ENCODE measurements around the gene KHDC4. TPM values are rescaled to one million over a fixed set of nuclear protein-coding genes. Genes with fewer than 3 reads are reported as not detected.
A peak's percentile ranks its signal among the peaks of the same experiment; 100 is the strongest.

KHDC4 gene
- total RNA-seq, 4 donors from 2014 or later: 12.4 to 48.1 (median 33.9) TPM

DNA sequence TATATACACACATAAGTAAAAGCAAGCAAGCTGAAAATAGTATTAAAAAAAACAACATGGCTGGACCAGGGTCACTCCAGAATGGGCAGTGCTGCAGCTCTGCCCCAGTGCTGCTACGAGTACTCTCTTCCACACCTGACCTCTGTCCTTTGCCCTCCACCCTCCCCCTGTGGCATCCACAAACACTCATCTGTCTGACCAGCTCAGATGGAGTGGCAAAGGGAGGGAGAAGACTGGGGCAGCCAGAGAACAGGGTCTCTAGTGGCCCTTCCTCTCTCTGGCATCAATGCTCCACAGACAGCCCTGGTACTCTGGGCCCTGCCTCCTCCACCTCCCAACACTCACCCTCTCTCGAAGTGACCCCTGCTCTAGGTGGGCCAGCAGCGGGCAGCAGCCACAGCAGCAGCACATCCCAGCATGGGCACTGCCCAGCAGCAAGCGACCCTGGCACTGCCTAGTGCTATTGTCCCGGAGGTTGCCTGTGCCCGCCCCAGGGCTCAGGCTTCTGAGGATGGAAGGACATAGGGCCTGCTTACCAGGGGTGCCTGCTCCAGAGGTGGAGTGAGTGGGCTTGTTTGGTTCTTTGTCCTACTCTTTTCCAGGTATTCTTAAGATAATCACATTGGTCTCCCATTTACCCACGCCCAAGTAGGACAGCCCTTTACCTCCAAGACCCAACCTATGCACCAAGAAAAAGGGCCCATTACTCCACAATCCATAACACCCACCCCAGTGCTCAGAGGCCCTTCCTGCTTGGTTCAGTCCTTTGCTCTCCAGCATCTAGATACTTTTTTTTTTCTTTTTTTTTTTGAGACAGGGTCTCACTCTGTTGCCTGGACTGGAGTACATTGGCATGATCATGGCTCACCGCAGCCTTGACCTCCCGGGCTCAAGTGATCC, 37.9 kb upstream of the KHDC4 start:
- Histone ChIP-seq H3K27ac (peak overlapping the region in 3 of 4 donors; percentile 50 to 98 (median 60)), H3K4me1 (peaks cover 76 to 100% (median 96%) of the 10 kb centered on the region in 3 donors), H3K36me3 (peaks cover 0 to 29% (median 4%) of the 10 kb centered on the region in 3 donors), H3K9me3 (no peaks in the 10 kb centered on the region), H3K4me3 (no peak overlapping the region), H3K27me3 (no peaks in the 10 kb centered on the region)
- DNase-seq: no peak
- WGBS, 2 donors: 75 to 89% methylated on average over 6 of the region's 9 CpGs
- TF ChIP-seq, protein P1, sequence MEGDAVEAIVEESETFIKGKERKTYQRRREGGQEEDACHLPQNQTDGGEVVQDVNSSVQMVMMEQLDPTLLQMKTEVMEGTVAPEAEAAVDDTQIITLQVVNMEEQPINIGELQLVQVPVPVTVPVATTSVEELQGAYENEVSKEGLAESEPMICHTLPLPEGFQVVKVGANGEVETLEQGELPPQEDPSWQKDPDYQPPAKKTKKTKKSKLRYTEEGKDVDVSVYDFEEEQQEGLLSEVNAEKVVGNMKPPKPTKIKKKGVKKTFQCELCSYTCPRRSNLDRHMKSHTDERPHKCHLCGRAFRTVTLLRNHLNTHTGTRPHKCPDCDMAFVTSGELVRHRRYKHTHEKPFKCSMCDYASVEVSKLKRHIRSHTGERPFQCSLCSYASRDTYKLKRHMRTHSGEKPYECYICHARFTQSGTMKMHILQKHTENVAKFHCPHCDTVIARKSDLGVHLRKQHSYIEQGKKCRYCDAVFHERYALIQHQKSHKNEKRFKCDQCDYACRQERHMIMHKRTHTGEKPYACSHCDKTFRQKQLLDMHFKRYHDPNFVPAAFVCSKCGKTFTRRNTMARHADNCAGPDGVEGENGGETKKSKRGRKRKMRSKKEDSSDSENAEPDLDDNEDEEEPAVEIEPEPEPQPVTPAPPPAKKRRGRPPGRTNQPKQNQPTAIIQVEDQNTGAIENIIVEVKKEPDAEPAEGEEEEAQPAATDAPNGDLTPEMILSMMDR (IDR thresholded peaks at IDR 0.05): no peak
- TF ChIP-seq POLR2A (IDR thresholded peaks at IDR 0.05): no peak
- intact Hi-C loops (cut with DNase I): no loop called here

DNA sequence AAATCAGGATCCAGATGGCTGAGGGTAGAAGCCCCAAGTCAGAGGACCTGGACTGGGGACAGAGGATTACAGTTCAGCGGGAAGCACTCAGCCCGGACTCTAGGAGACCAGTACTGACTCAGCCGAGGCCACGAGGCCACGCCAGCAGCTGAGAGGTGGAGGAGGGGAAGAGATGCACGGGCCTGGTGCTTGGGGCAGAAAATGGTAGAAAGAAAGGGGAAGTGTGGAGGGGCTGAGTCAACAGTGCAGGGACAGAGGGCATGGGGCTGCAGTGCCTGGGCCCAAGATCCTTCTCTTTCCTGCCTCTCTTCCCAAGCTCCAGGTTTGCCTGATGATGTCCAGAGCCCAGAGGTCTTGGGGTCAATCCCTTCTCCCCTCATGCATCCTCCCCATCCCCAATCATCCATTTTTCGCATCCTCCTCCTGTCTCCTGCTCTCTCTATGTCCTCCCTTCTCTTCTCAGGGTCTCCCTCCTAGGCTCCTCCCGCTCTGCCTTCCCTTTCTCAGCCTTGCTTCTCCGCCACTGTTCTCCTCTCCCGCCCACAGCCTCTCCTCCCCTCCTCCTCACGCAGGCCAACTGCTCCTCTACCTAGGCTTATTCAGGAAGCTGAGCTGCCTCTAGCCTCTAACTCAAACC, 36.4 kb upstream of the KHDC4 start:
- no peak for DNase-seq
- Histone ChIP-seq H3K27me3 (no peaks in the 10 kb centered on the region), H3K9me3 (no peaks in the 10 kb centered on the region), H3K27ac (peak overlapping the region; percentile 56 to 98 (median 66)), H3K36me3 (peaks cover 8 to 44% (median 13%) of the 10 kb centered on the region in 3 donors), H3K4me3 (peak overlapping the region in 1 of 4 donors; percentile 7), H3K4me1 (peaks cover 72 to 97% (median 94%) of the 10 kb centered on the region in 3 donors)
- TF ChIP-seq, protein P1 (IDR thresholded peaks at IDR 0.05): no peak
- no peak for TF ChIP-seq POLR2A (IDR thresholded peaks at IDR 0.05)
- intact Hi-C loops (cut with DNase I): no loop called here
- WGBS, 2 donors: 47 to 48% methylated on average over 6 to 11 of the region's 11 CpGs

DNA sequence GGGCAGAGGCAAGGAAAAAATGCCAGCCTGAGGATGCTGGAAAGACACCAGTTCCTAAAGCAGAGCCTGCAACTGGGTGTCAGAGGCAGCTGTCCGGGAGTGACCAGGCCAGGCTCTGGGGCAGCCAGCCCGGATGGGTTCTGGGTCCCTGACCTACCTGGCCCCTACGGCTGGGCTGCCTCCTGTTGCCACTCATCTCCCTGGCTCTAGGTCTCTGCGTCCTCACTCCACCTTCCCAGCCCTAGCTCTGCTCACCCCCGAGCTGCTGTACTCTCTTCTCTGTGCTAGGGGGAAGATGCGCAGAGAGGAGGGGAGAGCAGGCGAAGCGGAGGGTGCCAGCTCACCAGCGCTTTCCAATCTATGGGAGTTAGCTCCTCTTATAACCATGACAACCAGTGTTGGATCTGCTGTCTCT, 35.2 kb upstream of the KHDC4 start:
- 75 to 87% methylated on average over 3 of the region's 9 CpGs for WGBS, 2 donors
- H3K36me3 ChIP-seq: peaks cover 20 to 57% (median 20%) of the 10 kb centered on the region in 3 donors
- no peaks in the 10 kb centered on the region for H3K9me3 ChIP-seq
- no peak overlapping the region for H3K4me3 ChIP-seq
- H3K4me1 ChIP-seq: peaks cover 59 to 85% (median 81%) of the 10 kb centered on the region in 3 donors
- H3K27me3 ChIP-seq: no peaks in the 10 kb centered on the region
- TF ChIP-seq, protein P1 (IDR thresholded peaks at IDR 0.05): no peak
- intact Hi-C loops (cut with DNase I): no loop called here
- H3K27ac ChIP-seq: peak overlapping the region; percentile 56 to 98 (median 66)
- DNase-seq: no peak

DNA sequence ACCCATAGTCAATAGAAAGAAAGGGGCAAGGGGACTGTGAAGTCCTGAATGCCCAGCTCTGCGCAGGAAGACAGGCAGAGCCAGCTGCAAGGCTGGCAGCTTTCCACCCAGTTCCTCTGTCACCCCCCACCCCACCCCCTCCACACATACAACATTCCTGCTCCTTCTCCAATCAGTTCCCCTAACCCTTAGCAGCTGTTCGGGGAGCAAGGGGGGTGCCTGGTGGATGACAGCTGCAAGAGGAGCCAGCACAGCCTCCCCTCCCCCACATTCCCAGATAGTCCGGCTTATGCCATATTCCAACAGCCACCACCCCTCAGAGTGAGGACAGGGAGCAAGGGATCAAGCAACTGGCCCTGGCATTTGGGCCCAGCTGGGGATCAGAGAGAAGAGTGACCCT, 34.5 kb upstream of the KHDC4 start:
- peaks cover 54 to 77% (median 74%) of the 10 kb centered on the region in 3 donors for H3K4me1 ChIP-seq
- WGBS, 2 donors: 44 to 53% methylated on average over 2 to 3 of the region's 3 CpGs
- H3K4me3 ChIP-seq: no peak overlapping the region
- H3K27me3 ChIP-seq: no peaks in the 10 kb centered on the region
- intact Hi-C loops (cut with DNase I): no loop called here
- no peak for DNase-seq
- peaks cover 20 to 64% (median 22%) of the 10 kb centered on the region in 3 donors for H3K36me3 ChIP-seq
- TF ChIP-seq, protein P1 (IDR thresholded peaks at IDR 0.05): no peak
- no peak for TF ChIP-seq POLR2A (IDR thresholded peaks at IDR 0.05)
- H3K27ac ChIP-seq: peak overlapping the region; percentile 44 to 98 (median 66)
- no peaks in the 10 kb centered on the region for H3K9me3 ChIP-seq

DNA sequence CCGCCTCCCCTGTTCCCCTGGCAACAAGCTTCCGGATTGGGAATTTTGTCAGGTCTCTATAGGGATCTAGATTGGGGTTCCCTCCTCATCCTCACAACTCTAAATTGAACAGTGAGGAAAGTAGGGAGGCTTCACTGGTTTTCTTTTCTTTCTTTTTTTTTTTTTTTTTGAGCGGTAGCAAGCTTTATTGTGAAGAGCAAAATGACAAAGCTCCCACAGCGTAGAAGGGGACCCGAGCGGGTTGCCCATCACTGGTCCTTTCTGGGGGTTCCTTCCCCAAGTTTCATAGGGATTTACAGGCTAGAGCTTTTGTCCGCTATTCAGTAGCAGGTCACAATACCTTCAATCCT, 33.8 kb upstream of the KHDC4 start:
- Histone ChIP-seq H3K9me3 (no peaks in the 10 kb centered on the region), H3K4me1 (peaks cover 55 to 72% (median 69%) of the 10 kb centered on the region in 3 donors), H3K27ac (peak overlapping the region; percentile 44 to 98 (median 80)), H3K27me3 (no peaks in the 10 kb centered on the region), H3K4me3 (peak overlapping the region in 1 of 4 donors; percentile 42), H3K36me3 (peaks cover 21 to 71% (median 23%) of the 10 kb centered on the region in 3 donors)
- DNase-seq: no peak
- TF ChIP-seq, protein P1 (IDR thresholded peaks at IDR 0.05): no peak
- no peak for TF ChIP-seq POLR2A (IDR thresholded peaks at IDR 0.05)
- 56 to 71% methylated on average over 6 to 7 of the region's 7 CpGs for WGBS, 2 donors
- intact Hi-C loops (cut with DNase I): no loop called here
